Measurements from ENCODE around the gene DLX4.

Gene DLX4

GRCh38 chr17:49931416-49932137 lies 37.4 kb upstream of the DLX4 start:
- no peak for DNase-seq
- TF ChIP-seq EZH2 (IDR thresholded peaks at IDR 0.05; ENCODE audit: borderline replicate concordance, low read depth, low read length, severe bottlenecking) (no peak), CTCF (IDR thresholded peaks at IDR 0.05; ENCODE audit: borderline replicate concordance, extremely low read depth, low read length, poor library complexity, severe bottlenecking) (no peak)
- H3K79me2 ChIP-seq (ENCODE audit: insufficient read depth, low read length), result no peaks in the 10 kb centered on the region
- no peak overlapping the region for H2AFZ ChIP-seq (ENCODE audit: low read depth, low read length)
- no peaks in the 10 kb centered on the region for H3K4me1 ChIP-seq (ENCODE audit: insufficient read depth, low read length)
- no peak for ATAC-seq (ENCODE audit: insufficient read depth, low read depth)
- peaks cover 15% of the 10 kb centered on the region; the same call in 1 of the 2 replicates for H4K20me1 ChIP-seq (ENCODE audit: insufficient read depth, low read length)
- peaks cover 17% of the 10 kb centered on the region for H3K27me3 ChIP-seq (ENCODE audit: insufficient read depth, low read length, poor library complexity)
- no peak overlapping the region for H3K4me3 ChIP-seq (ENCODE audit: low read depth in 1 of 2, low read length in 2 of 2)
- H3K36me3 ChIP-seq (ENCODE audit: insufficient read depth, low read length), result no peaks in the 10 kb centered on the region
- H3K9me3 ChIP-seq (ENCODE audit: insufficient read depth, low read length, severe bottlenecking), result no peaks in the 10 kb centered on the region
- H3K27ac ChIP-seq (ENCODE audit: low read length), result no peak overlapping the region
- no peak overlapping the region for H3K9ac ChIP-seq (ENCODE audit: low read depth, low read length)
- H3K4me2 ChIP-seq (ENCODE audit: insufficient read depth, low read length), result no peak overlapping the region

- Histone ChIP-seq H3K4me1 (ENCODE audit: insufficient read depth, low read length) (no peaks in the 10 kb centered on the region), H3K36me3 (ENCODE audit: insufficient read depth, low read length) (no peaks in the 10 kb centered on the region), H2AFZ (ENCODE audit: low read depth, low read length) (no peak overlapping the region), H3K4me3 (ENCODE audit: low read depth in 1 of 2, low read length in 2 of 2) (no peak overlapping the region), H4K20me1 (ENCODE audit: insufficient read depth, low read length) (peaks cover 15% of the 10 kb centered on the region; the same call in 1 of the 2 replicates), H3K9ac (ENCODE audit: low read depth, low read length) (no peak overlapping the region), H3K79me2 (ENCODE audit: insufficient read depth, low read length) (no peaks in the 10 kb centered on the region), H3K27ac (ENCODE audit: low read length) (no peak overlapping the region), H3K9me3 (ENCODE audit: insufficient read depth, low read length, severe bottlenecking) (no peaks in the 10 kb centered on the region), H3K27me3 (ENCODE audit: insufficient read depth, low read length, poor library complexity) (peaks cover 17% of the 10 kb centered on the region), H3K4me2 (ENCODE audit: insufficient read depth, low read length) (no peak overlapping the region)
- ATAC-seq (ENCODE audit: insufficient read depth, low read depth), result no peak
- TF ChIP-seq CTCF (IDR thresholded peaks at IDR 0.05; ENCODE audit: borderline replicate concordance, extremely low read depth, low read length, poor library complexity, severe bottlenecking) (no peak), EZH2 (IDR thresholded peaks at IDR 0.05; ENCODE audit: borderline replicate concordance, low read depth, low read length, severe bottlenecking) (no peak)
- no peak for DNase-seq
Measured at GRCh38 chr17:49932138-49932723, 36.8 kb upstream of the DLX4 start.

- no peak for TF ChIP-seq CTCF (IDR thresholded peaks at IDR 0.05; ENCODE audit: borderline replicate concordance, extremely low read depth, low read length, poor library complexity, severe bottlenecking)
- no peak for TF ChIP-seq EZH2 (IDR thresholded peaks at IDR 0.05; ENCODE audit: borderline replicate concordance, low read depth, low read length, severe bottlenecking)
- ATAC-seq (ENCODE audit: insufficient read depth, low read depth) (no peak), DNase-seq (no peak)
- Histone ChIP-seq H3K79me2 (ENCODE audit: insufficient read depth, low read length) (no peaks in the 10 kb centered on the region), H3K9me3 (ENCODE audit: insufficient read depth, low read length, severe bottlenecking) (no peaks in the 10 kb centered on the region), H3K4me3 (ENCODE audit: low read depth in 1 of 2, low read length in 2 of 2) (no peak overlapping the region), H3K27ac (ENCODE audit: low read length) (no peak overlapping the region), H3K27me3 (ENCODE audit: insufficient read depth, low read length, poor library complexity) (peaks cover 17% of the 10 kb centered on the region), H3K4me2 (ENCODE audit: insufficient read depth, low read length) (no peak overlapping the region), H3K9ac (ENCODE audit: low read depth, low read length) (no peak overlapping the region), H3K4me1 (ENCODE audit: insufficient read depth, low read length) (no peaks in the 10 kb centered on the region), H3K36me3 (ENCODE audit: insufficient read depth, low read length) (no peaks in the 10 kb centered on the region), H2AFZ (ENCODE audit: low read depth, low read length) (no peak overlapping the region), H4K20me1 (ENCODE audit: insufficient read depth, low read length) (peaks cover 15% of the 10 kb centered on the region; the same call in 1 of the 2 replicates)
Measured at GRCh38 chr17:49932901-49933300, 36.1 kb upstream of the DLX4 start.
